Suprapubic skin (tissue), 4 donors: ENCODE data around the gene CABP4.
A peak's percentile ranks its signal among the peaks of the same experiment; 100 is the strongest.

Experiments
- CTCF ChIP-seq, 2 donors: fragments of 200-600 bp in 1 of 2; fragments of 450-650 bp in 1 of 2; sonication (generic) in 1 of 2; IDR thresholded peaks; one replicate each; pipeline ENCODE4 v1.5.1; 2016 to 2019; ENCODE audit warnings: antibody characterized with exemption in 2 of 2, mild to moderate bottlenecking in 1 of 2, moderate library complexity in 1 of 2
- EP300 ChIP-seq: sonication (generic); formaldehyde crosslinking; IDR thresholded peaks from one replicate; pipeline ENCODE4 v1.6.1; 2017; ENCODE audit warnings: antibody characterized with exemption
- POLR2A ChIP-seq, 2 donors: fragments of 450-650 bp; IDR thresholded peaks; one replicate each; pipeline ENCODE4 v1.6.1; 2017; ENCODE audit warnings: antibody characterized with exemption in 2 of 2, mild to moderate bottlenecking in 2 of 2, moderate library complexity in 2 of 2
- POLR2AphosphoS5 ChIP-seq, 3 donors: sonication (generic); formaldehyde crosslinking; IDR thresholded peaks; one replicate each; pipeline ENCODE4 v1.6.1; 2017; ENCODE audit warnings: antibody characterized with exemption in 3 of 3

- TF ChIP-seq POLR2AphosphoS5 (IDR thresholded peaks at IDR 0.05) (peak in 2 of 3 donors; percentile 67 to 81), POLR2A (IDR thresholded peaks at IDR 0.05) (no peak), CTCF (IDR thresholded peaks at IDR 0.05) (peak; percentile 91 to 95), EP300 (no peak)
These were observed 50.6 kb downstream of the CABP4 start for GRCh38 chr11:67505605-67506396.
